ENCODE data around the gene DCHS2. TPM values are rescaled to one million over a fixed set of nuclear protein-coding genes. Genes with fewer than 3 reads are reported as not detected.

The DCHS2 gene
- total RNA-seq, 2 experiments from 2014 or later: 0.16 to 0.22 TPM

GRCh38 chr4:154354883-154355282, 136.7 kb downstream of the DCHS2 start:
- no peaks in the 10 kb centered on the region for H3K4me1 Mint-ChIP-seq (ENCODE audit: low read depth)
- peaks cover 14% of the 10 kb centered on the region for H3K27me3 Mint-ChIP-seq
- H3K36me3 ChIP-seq (ENCODE audit: insufficient read depth, low read length): no peaks in the 10 kb centered on the region
- H3K27ac ChIP-seq (ENCODE audit: low read depth in 1 of 2, low read length in 2 of 2): no peak overlapping the region
- no peaks in the 10 kb centered on the region for H3K9me3 ChIP-seq (ENCODE audit: control insufficient read depth in 1 of 2, insufficient read depth in 1 of 2, low read length in 2 of 2)
- no peak overlapping the region for H3K27ac Mint-ChIP-seq
- ATAC-seq (ENCODE audit: poor library complexity) (no peak), DNase-seq (no peak)
- H3K4me3 Mint-ChIP-seq: no peak overlapping the region
- intact Hi-C loops (cut with DNase I, micrococcal nuclease): no loop called here
- no peaks in the 10 kb centered on the region for H3K27me3 ChIP-seq (ENCODE audit: control insufficient read depth in 1 of 2, insufficient read depth in 2 of 2, low read length in 2 of 2)
- CTCF ChIA-PET: no interaction called here
- no peaks in the 10 kb centered on the region for H3K4me1 ChIP-seq (ENCODE audit: insufficient read depth, low read length)
- POLR2A ChIA-PET: no interaction called here
- H3K9me3 Mint-ChIP-seq: no peaks in the 10 kb centered on the region
- H3K4me3 ChIP-seq (ENCODE audit: low read length): no peak overlapping the region
- TF ChIP-seq, protein P1, sequence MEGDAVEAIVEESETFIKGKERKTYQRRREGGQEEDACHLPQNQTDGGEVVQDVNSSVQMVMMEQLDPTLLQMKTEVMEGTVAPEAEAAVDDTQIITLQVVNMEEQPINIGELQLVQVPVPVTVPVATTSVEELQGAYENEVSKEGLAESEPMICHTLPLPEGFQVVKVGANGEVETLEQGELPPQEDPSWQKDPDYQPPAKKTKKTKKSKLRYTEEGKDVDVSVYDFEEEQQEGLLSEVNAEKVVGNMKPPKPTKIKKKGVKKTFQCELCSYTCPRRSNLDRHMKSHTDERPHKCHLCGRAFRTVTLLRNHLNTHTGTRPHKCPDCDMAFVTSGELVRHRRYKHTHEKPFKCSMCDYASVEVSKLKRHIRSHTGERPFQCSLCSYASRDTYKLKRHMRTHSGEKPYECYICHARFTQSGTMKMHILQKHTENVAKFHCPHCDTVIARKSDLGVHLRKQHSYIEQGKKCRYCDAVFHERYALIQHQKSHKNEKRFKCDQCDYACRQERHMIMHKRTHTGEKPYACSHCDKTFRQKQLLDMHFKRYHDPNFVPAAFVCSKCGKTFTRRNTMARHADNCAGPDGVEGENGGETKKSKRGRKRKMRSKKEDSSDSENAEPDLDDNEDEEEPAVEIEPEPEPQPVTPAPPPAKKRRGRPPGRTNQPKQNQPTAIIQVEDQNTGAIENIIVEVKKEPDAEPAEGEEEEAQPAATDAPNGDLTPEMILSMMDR (IDR thresholded peaks at IDR 0.05): no peak
- no peaks in the 10 kb centered on the region for H3K36me3 Mint-ChIP-seq (ENCODE audit: low read depth)

GRCh38 chr4:154349829-154350228, 141.8 kb downstream of the DCHS2 start:
- ChIA-PET POLR2A (no interaction called here), CTCF (no interaction called here)
- Histone ChIP-seq H3K9me3 (ENCODE audit: control insufficient read depth in 1 of 2, insufficient read depth in 1 of 2, low read length in 2 of 2) (no peaks in the 10 kb centered on the region), H3K27ac (ENCODE audit: low read depth in 1 of 2, low read length in 2 of 2) (no peak overlapping the region), H3K27me3 (ENCODE audit: control insufficient read depth in 1 of 2, insufficient read depth in 2 of 2, low read length in 2 of 2) (peaks cover 0 to under 1% of the 10 kb centered on the region in 2 experiments), H3K36me3 (ENCODE audit: insufficient read depth, low read length) (no peaks in the 10 kb centered on the region), H3K4me1 (ENCODE audit: insufficient read depth, low read length) (no peaks in the 10 kb centered on the region), H3K4me3 (ENCODE audit: low read length) (no peak overlapping the region)
- peaks cover 14% of the 10 kb centered on the region for H3K27me3 Mint-ChIP-seq
- ATAC-seq (ENCODE audit: poor library complexity) (no peak), DNase-seq (peak in 2 of 14 experiments; percentile 11 to 19)
- H3K4me3 Mint-ChIP-seq: no peak overlapping the region
- intact Hi-C loops (cut with DNase I, micrococcal nuclease): loop anchor here (5.0 to 10.0 kb wide), 2 partner anchors 558 to 565 kb away; partner anchors contain the start of gene SFRP2 (in 1 of the 2)
- H3K9me3 Mint-ChIP-seq: no peaks in the 10 kb centered on the region
- TF ChIP-seq, protein P1 (IDR thresholded peaks at IDR 0.05): peak; percentile 46
- H3K36me3 Mint-ChIP-seq (ENCODE audit: low read depth): no peaks in the 10 kb centered on the region
- no peak overlapping the region for H3K27ac Mint-ChIP-seq
- no peaks in the 10 kb centered on the region for H3K4me1 Mint-ChIP-seq (ENCODE audit: low read depth)

GRCh38 chr4:154348657-154349056, 142.9 kb downstream of the DCHS2 start:
- no peaks in the 10 kb centered on the region for H3K36me3 Mint-ChIP-seq (ENCODE audit: low read depth)
- H3K4me3 Mint-ChIP-seq: no peak overlapping the region
- intact Hi-C loops (cut with DNase I, micrococcal nuclease): loop anchor here (5.0 to 10.0 kb wide), 2 partner anchors 556 to 564 kb away; partner anchors contain the start of gene SFRP2 (in 1 of the 2)

More at GRCh38 chr4:154348657-154349056, 142.9 kb downstream of the DCHS2 start:
- Mint-ChIP-seq H3K9me3 (no peaks in the 10 kb centered on the region), H3K4me1 (ENCODE audit: low read depth) (no peaks in the 10 kb centered on the region), H3K27me3 (peaks cover 12% of the 10 kb centered on the region), H3K27ac (no peak overlapping the region)
- Histone ChIP-seq H3K27ac (ENCODE audit: low read depth in 1 of 2, low read length in 2 of 2) (no peak overlapping the region), H3K27me3 (ENCODE audit: control insufficient read depth in 1 of 2, insufficient read depth in 2 of 2, low read length in 2 of 2) (peaks cover 0 to 3% of the 10 kb centered on the region in 2 experiments), H3K4me3 (ENCODE audit: low read length) (no peak overlapping the region), H3K4me1 (ENCODE audit: insufficient read depth, low read length) (no peaks in the 10 kb centered on the region), H3K9me3 (ENCODE audit: control insufficient read depth in 1 of 2, insufficient read depth in 1 of 2, low read length in 2 of 2) (no peaks in the 10 kb centered on the region), H3K36me3 (ENCODE audit: insufficient read depth, low read length) (no peaks in the 10 kb centered on the region)
- DNase-seq: no peak
- TF ChIP-seq, protein P1 (IDR thresholded peaks at IDR 0.05): no peak
- ATAC-seq (ENCODE audit: poor library complexity): no peak
- POLR2A ChIA-PET: no interaction called here
- CTCF ChIA-PET: no interaction called here
